H9 (cell line): ENCODE measurements around the gene SPATA20. TPM values are rescaled to one million over a fixed set of nuclear protein-coding genes. Genes with fewer than 3 reads are reported as not detected.

ENCODE experiments used
- DNase-seq: peaks from one replicate; pipeline ENCODE4 v3.0.0-alpha.2; 2017
- H2AFZ ChIP-seq: one replicate; pipeline ENCODE4 v1.6.1; 2013; ENCODE audit warnings: mild to moderate bottlenecking, low read length, control low read depth, moderate library complexity
- H2AK5ac ChIP-seq: 2 replicates; pipeline ENCODE4 v1.6.1; 2013; ENCODE audit warnings: low read length, control low read depth, mixed read lengths; ENCODE audit not compliant: insufficient read length
- H2BK120ac ChIP-seq: one replicate; pipeline ENCODE4 v1.6.1; 2013; ENCODE audit warnings: low read depth, mild to moderate bottlenecking, low read length, control low read depth, inconsistent platforms; ENCODE audit not compliant: poor library complexity, severe bottlenecking
- H2BK12ac ChIP-seq: 2 replicates; pipeline ENCODE4 v1.6.1; 2013; ENCODE audit warnings: low read length, control low read depth, mixed read lengths, low read depth; ENCODE audit not compliant: insufficient read length
- H2BK15ac ChIP-seq: 2 replicates; pipeline ENCODE4 v1.6.1; 2013; ENCODE audit warnings: low read depth, low read length, control low read depth
- H2BK20ac ChIP-seq: one replicate; pipeline ENCODE4 v1.6.1; 2013; ENCODE audit warnings: low read depth, mild to moderate bottlenecking, low read length, control low read depth, inconsistent platforms; ENCODE audit not compliant: poor library complexity, severe bottlenecking
- H2BK5ac ChIP-seq: 2 replicates; pipeline ENCODE4 v1.6.1; 2013; ENCODE audit warnings: low read length, control low read depth, mixed read lengths; ENCODE audit not compliant: insufficient read length
- H3K14ac ChIP-seq: 2 replicates; pipeline ENCODE4 v1.6.1; 2013; ENCODE audit warnings: low read length, control low read depth; ENCODE audit not compliant: insufficient read depth
- H3K18ac ChIP-seq: 2 replicates; pipeline ENCODE4 v1.6.1; 2013; ENCODE audit warnings: low read depth, mild to moderate bottlenecking, mixed read lengths, low read length, control low read depth; ENCODE audit not compliant: insufficient read length
- H3K23ac ChIP-seq: 2 replicates; pipeline ENCODE4 v1.6.1; 2013; ENCODE audit warnings: low read length, control low read depth, mixed read lengths, low read depth; ENCODE audit not compliant: insufficient read length
- H3K23me2 ChIP-seq: 2 replicates; pipeline ENCODE4 v1.6.1; 2013; ENCODE audit warnings: low read depth, mild to moderate bottlenecking, mixed read lengths, low read length, control low read depth; ENCODE audit not compliant: insufficient read length, poor library complexity, severe bottlenecking
- H3K27ac ChIP-seq: 2 replicates; pipeline ENCODE4 v1.5.1; 2013; ENCODE audit warnings: low read length, control low read depth, mixed read lengths, low read depth; ENCODE audit not compliant: insufficient read length
- H3K27me3 ChIP-seq: 2 replicates; pipeline ENCODE4 v1.6.1; 2013; ENCODE audit warnings: low read length, control low read depth, inconsistent platforms; ENCODE audit not compliant: insufficient read depth
- H3K4ac ChIP-seq: 2 replicates; pipeline ENCODE4 v1.6.1; 2013; ENCODE audit warnings: low read depth, mild to moderate bottlenecking, control low read depth, inconsistent platforms, low read length, moderate library complexity
- H3K4me1 ChIP-seq: 2 replicates; pipeline ENCODE4 v1.6.1; 2013; ENCODE audit warnings: low read length, control low read depth, inconsistent platforms; ENCODE audit not compliant: insufficient read depth
- H3K4me2 ChIP-seq: 2 replicates; pipeline ENCODE4 v1.6.1; 2013; ENCODE audit warnings: low read length, control low read depth, mixed read lengths; ENCODE audit not compliant: insufficient read length, insufficient read depth
- H3K56ac ChIP-seq: 2 replicates; pipeline ENCODE4 v1.6.1; 2013; ENCODE audit warnings: low read depth, mild to moderate bottlenecking, mixed read lengths, low read length, control low read depth; ENCODE audit not compliant: insufficient read length
- H3K79me1 ChIP-seq: 2 replicates; pipeline ENCODE4 v1.6.1; 2013; ENCODE audit warnings: low read depth, mild to moderate bottlenecking, moderate library complexity, low read length, control low read depth, inconsistent platforms; ENCODE audit not compliant: insufficient read depth, poor library complexity, severe bottlenecking
- H3K79me2 ChIP-seq: 2 replicates; pipeline ENCODE4 v1.6.1; 2013; ENCODE audit warnings: low read length, control low read depth, inconsistent platforms; ENCODE audit not compliant: insufficient read depth
- H3K9ac ChIP-seq: 2 replicates; pipeline ENCODE4 v1.6.1; 2013; ENCODE audit warnings: low read length, control low read depth, mixed read lengths; ENCODE audit not compliant: insufficient read length; ENCODE audit errors: extremely low read depth
- H3K9me3 ChIP-seq: one replicate; pipeline ENCODE4 v1.6.1; 2013; ENCODE audit warnings: low read depth, low read length, inconsistent platforms; ENCODE audit not compliant: control insufficient read depth
- H3T11ph ChIP-seq: one replicate; pipeline ENCODE4 v1.6.1; 2013; ENCODE audit warnings: mild to moderate bottlenecking, low read length, control low read depth, inconsistent platforms
- H4K20me1 ChIP-seq: one replicate; pipeline ENCODE4 v1.6.1; 2013; ENCODE audit not compliant: control insufficient read depth, insufficient read length, insufficient read depth
- H4K5ac ChIP-seq: 2 replicates; pipeline ENCODE4 v1.6.1; 2013; ENCODE audit warnings: low read depth, mild to moderate bottlenecking, mixed read lengths, low read length, control low read depth; ENCODE audit not compliant: insufficient read length
- H4K8ac ChIP-seq: replicated peaks from 2 replicates; pipeline ENCODE4 v1.6.1; 2013; ENCODE audit warnings: low read length, control low read depth, mixed read lengths, low read depth; ENCODE audit not compliant: insufficient read length
- H4K91ac ChIP-seq: 2 replicates; pipeline ENCODE4 v1.6.1; 2013; ENCODE audit warnings: low read depth, mild to moderate bottlenecking, moderate library complexity, mixed read lengths, low read length, control low read depth; ENCODE audit not compliant: insufficient read length
- H3K27ac Mint-ChIP-seq, 3 experiments: 2 replicates in 2 of 3; 3 replicates in 1 of 3; pipeline ENCODE4 v1.8.0; 2020 to 2021; ENCODE audit warnings: mixed read lengths in 3 of 3, mild to moderate bottlenecking in 1 of 3, moderate library complexity in 1 of 3
- H3K27me3 Mint-ChIP-seq: 2 replicates; pipeline ENCODE4 v1.8.0; 2021; ENCODE audit warnings: low read depth, mild to moderate bottlenecking, moderate library complexity, mixed read lengths
- H3K36me3 Mint-ChIP-seq, 3 experiments: 2 replicates in 2 of 3; 3 replicates in 1 of 3; pipeline ENCODE4 v1.8.0; 2020 to 2021; ENCODE audit warnings: low read depth in 3 of 3, mixed read lengths in 3 of 3; ENCODE audit not compliant: insufficient read depth in 1 of 3
- H3K4me1 Mint-ChIP-seq, 2 experiments: 2 replicates each; pipeline ENCODE4 v1.8.0; 2020; ENCODE audit warnings: mixed read lengths in 2 of 2
- H3K4me3 Mint-ChIP-seq, 2 experiments: 2 replicates in 1 of 2; 3 replicates in 1 of 2; pipeline ENCODE4 v1.8.0; 2020 to 2021; ENCODE audit warnings: mild to moderate bottlenecking in 2 of 2, mixed read lengths in 2 of 2, moderate library complexity in 1 of 2
- H3K9me3 Mint-ChIP-seq, 2 experiments: 2 replicates in 1 of 2; 3 replicates in 1 of 2; pipeline ENCODE4 v1.8.0; 2020; ENCODE audit warnings: mild to moderate bottlenecking in 2 of 2, mixed read lengths in 2 of 2, moderate library complexity in 1 of 2
- WGBS: extraction: QIAGEN DNeasy Blood & Tissue Kit; methylation state at CpG from one replicate; pipeline ENCODE4 v1.1.7; 2013; ENCODE audit warnings: missing lambda C conversion rate, low lambda C conversion rate, mixed read lengths; ENCODE audit not compliant: insufficient read length; ENCODE audit errors: extremely low coverage; 5-methylcytosine and 5-hydroxymethylcytosine counted together
- total RNA-seq: library from RNA; stranded (reverse); gene quantifications from 2 replicates; pipeline ENCODE4 v1.2.1, GENCODE V29; 2021
- TF ChIP-seq, protein P1 (sequence below): fragments of 200-600 bp; sonication (generic); conservative IDR thresholded peaks from 3 replicates; pipeline ENCODE4 v1.8.0; 2021; ENCODE audit warnings: antibody characterized with exemption, mild to moderate bottlenecking

SPATA20 gene
- total RNA-seq, 1 experiment from 2014 or later, result 23.9 TPM

DNA sequence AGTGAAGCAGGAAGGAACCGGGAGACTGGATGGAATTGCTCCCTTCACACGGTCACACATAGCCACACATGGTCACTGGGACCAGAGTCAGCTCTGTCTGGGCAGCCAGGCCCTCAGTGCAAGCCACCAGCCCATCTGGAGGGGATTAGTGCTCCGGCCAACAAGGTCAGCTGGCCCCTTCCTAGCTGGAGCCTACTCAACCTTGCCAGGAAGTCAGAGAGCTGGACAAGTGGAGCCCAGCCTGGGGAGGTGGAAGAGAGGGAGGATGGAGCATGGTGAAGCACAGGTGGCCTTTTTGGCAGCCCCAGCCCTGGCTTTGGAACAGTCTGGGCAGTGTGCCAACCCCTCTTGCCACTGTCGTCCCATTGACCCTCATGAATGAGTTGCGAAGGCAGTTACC lies 9.8 kb downstream of the SPATA20 start:
- H4K91ac ChIP-seq, result no peak overlapping the region
- H3K23ac ChIP-seq, result no peak overlapping the region
- no peaks in the 10 kb centered on the region for H4K20me1 ChIP-seq
- H2BK5ac ChIP-seq, result no peak overlapping the region
- H2BK120ac ChIP-seq, result no peak overlapping the region
- no peak for DNase-seq
- peaks cover 48% of the 10 kb centered on the region for H3K27me3 Mint-ChIP-seq
- no peak overlapping the region for H3K27ac ChIP-seq
- no peak overlapping the region for H3K4me2 ChIP-seq
- H3K9me3 ChIP-seq, result no peaks in the 10 kb centered on the region
- WGBS, result no CpG with 5 or more reads among the region's 5 CpGs
- TF ChIP-seq, protein P1, sequence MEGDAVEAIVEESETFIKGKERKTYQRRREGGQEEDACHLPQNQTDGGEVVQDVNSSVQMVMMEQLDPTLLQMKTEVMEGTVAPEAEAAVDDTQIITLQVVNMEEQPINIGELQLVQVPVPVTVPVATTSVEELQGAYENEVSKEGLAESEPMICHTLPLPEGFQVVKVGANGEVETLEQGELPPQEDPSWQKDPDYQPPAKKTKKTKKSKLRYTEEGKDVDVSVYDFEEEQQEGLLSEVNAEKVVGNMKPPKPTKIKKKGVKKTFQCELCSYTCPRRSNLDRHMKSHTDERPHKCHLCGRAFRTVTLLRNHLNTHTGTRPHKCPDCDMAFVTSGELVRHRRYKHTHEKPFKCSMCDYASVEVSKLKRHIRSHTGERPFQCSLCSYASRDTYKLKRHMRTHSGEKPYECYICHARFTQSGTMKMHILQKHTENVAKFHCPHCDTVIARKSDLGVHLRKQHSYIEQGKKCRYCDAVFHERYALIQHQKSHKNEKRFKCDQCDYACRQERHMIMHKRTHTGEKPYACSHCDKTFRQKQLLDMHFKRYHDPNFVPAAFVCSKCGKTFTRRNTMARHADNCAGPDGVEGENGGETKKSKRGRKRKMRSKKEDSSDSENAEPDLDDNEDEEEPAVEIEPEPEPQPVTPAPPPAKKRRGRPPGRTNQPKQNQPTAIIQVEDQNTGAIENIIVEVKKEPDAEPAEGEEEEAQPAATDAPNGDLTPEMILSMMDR, result no peak
- H3K79me1 ChIP-seq, result no peaks in the 10 kb centered on the region
- H3K56ac ChIP-seq, result no peak overlapping the region
- H2AFZ ChIP-seq, result no peak overlapping the region
- H2BK20ac ChIP-seq, result no peak overlapping the region
- H3K4me1 ChIP-seq, result no peaks in the 10 kb centered on the region
- H3K4me3 Mint-ChIP-seq, result peak overlapping the region in 1 of 2 experiments; percentile 5; a peak in 1 of 5 replicates
- no peaks in the 10 kb centered on the region; a peak in 1 of 5 replicates for H3K9me3 Mint-ChIP-seq
- no peak overlapping the region for H2BK12ac ChIP-seq
- H2AK5ac ChIP-seq, result no peak overlapping the region
- H2BK15ac ChIP-seq, result no peak overlapping the region
- no peak overlapping the region for H3K27ac Mint-ChIP-seq
- no peaks in the 10 kb centered on the region for H3K79me2 ChIP-seq
- H3K14ac ChIP-seq, result no peak overlapping the region
- peaks cover 12% of the 10 kb centered on the region for H3K27me3 ChIP-seq
- H3K4me1 Mint-ChIP-seq, result peaks cover 6 to 13% of the 10 kb centered on the region in 2 experiments; a peak in 3 of 4 replicates
- H3T11ph ChIP-seq, result no peak overlapping the region
- no peak overlapping the region for H4K8ac ChIP-seq
- peaks cover 21% of the 10 kb centered on the region for H3K23me2 ChIP-seq
- no peak overlapping the region for H3K18ac ChIP-seq
- H4K5ac ChIP-seq, result no peak overlapping the region
- no peak overlapping the region for H3K4ac ChIP-seq
- H3K9ac ChIP-seq, result no peak overlapping the region
- H3K36me3 Mint-ChIP-seq, result no peaks in the 10 kb centered on the region
